Breast epithelium (tissue), 3 donors: ENCODE measurements around the gene PSAT1.

Experiments used
- POLR2A ChIP-seq: fragments of 450-650 bp; IDR thresholded peaks from one replicate; pipeline ENCODE4 v1.6.1; 2016; ENCODE audit warnings: antibody characterized with exemption, mild to moderate bottlenecking, moderate library complexity
- TF ChIP-seq, protein P1 (sequence below), 3 donors: fragments of 450-650 bp; IDR thresholded peaks; one replicate each; pipeline ENCODE4 v1.5.1; 2016 to 2017; ENCODE audit warnings: antibody characterized with exemption in 3 of 3, mild to moderate bottlenecking in 3 of 3, moderate library complexity in 3 of 3

DNA sequence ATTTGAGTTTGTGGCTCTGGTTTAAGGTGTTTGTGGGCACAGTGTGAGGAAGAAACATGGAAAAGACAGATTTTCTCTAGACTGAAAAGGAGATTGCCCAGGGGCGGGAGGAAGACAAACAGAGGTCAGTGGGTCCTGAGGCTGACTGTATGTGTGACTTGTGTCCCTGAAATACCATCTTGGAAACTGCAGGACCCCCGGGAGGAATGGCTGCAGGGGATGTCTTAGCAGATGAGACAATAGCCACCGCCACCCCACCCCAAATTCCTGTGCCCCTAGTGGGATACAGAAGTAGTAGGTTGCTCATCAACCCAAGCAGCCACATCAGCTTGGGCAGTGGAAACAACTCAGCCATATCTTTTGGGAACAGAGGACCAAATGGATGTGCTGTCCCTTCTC, 1.7 kb upstream of the PSAT1 start:
- no peak for TF ChIP-seq POLR2A
- TF ChIP-seq, protein P1, sequence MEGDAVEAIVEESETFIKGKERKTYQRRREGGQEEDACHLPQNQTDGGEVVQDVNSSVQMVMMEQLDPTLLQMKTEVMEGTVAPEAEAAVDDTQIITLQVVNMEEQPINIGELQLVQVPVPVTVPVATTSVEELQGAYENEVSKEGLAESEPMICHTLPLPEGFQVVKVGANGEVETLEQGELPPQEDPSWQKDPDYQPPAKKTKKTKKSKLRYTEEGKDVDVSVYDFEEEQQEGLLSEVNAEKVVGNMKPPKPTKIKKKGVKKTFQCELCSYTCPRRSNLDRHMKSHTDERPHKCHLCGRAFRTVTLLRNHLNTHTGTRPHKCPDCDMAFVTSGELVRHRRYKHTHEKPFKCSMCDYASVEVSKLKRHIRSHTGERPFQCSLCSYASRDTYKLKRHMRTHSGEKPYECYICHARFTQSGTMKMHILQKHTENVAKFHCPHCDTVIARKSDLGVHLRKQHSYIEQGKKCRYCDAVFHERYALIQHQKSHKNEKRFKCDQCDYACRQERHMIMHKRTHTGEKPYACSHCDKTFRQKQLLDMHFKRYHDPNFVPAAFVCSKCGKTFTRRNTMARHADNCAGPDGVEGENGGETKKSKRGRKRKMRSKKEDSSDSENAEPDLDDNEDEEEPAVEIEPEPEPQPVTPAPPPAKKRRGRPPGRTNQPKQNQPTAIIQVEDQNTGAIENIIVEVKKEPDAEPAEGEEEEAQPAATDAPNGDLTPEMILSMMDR (IDR thresholded peaks at IDR 0.05) = no peak
